ENCODE results near the gene RGS3.

Gene RGS3

DNA sequence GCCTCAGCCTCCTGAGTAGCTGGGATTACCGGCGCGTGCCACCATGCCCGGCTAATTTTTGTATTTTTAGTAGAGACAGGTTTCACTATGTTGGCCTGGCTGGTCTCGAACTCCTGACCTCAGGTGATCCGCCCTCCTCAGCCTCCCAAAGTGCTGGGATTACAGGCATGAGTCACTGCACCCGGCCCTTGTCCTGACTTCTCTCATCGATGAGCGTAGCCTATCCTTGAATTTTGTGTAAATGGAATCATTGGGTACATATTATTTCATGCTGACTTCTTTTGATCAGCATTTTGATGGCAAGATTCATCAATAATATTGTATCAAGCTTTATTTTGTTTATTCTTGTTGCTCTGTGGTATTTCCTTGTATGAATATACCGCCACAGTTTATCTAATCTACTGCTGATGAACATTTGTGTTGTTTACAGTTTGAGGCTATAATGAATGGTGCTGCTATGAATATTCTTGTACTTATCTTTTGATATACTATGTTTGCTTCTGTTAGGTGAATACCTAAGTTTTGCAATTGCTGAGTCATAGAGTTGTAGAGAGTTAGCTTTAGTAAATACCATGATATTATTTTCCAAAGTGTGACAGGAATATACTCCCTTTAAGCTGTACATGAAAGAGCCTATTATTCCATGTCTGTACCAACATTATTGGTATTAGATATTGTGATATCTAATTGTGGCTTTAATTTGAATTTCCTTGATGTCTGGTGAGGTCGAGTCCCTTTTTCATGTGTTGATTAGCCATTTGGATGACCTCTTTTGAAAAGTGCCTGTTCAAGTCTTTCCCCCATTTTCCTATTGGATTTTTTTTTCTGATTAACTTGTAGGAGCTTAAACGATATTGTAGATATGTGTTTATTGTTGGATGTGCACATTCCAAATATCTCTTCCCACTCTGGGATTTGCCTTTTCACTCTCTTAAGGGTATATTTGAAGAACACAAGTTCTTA, 107.5 kb downstream of the RGS3 start:
- TF ChIP-seq, protein P1, sequence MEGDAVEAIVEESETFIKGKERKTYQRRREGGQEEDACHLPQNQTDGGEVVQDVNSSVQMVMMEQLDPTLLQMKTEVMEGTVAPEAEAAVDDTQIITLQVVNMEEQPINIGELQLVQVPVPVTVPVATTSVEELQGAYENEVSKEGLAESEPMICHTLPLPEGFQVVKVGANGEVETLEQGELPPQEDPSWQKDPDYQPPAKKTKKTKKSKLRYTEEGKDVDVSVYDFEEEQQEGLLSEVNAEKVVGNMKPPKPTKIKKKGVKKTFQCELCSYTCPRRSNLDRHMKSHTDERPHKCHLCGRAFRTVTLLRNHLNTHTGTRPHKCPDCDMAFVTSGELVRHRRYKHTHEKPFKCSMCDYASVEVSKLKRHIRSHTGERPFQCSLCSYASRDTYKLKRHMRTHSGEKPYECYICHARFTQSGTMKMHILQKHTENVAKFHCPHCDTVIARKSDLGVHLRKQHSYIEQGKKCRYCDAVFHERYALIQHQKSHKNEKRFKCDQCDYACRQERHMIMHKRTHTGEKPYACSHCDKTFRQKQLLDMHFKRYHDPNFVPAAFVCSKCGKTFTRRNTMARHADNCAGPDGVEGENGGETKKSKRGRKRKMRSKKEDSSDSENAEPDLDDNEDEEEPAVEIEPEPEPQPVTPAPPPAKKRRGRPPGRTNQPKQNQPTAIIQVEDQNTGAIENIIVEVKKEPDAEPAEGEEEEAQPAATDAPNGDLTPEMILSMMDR (IDR thresholded peaks at IDR 0.05; ENCODE audit: control extremely low read depth, extremely low read depth, low read depth, missing control alignments), result no peak

GRCh38 chr9:113572076-113572861, 108.7 kb downstream of the RGS3 start:
- ChIA-PET CTCF (interaction anchor here (1.0 to 2.7 kb wide), 10 partner anchors 9 to 126 kb away, joined by 3 to 10 read pairs (median 4); no protein-coding TSS in a partner anchor), POLR2A (no interaction called here)
- TF ChIP-seq, protein P1 (IDR thresholded peaks at IDR 0.05; ENCODE audit: control extremely low read depth, extremely low read depth, low read depth, missing control alignments), result no peak
- DNase-seq (ENCODE audit: extremely low spot score), result no peak

More for the DNA sequence above, 107.5 kb downstream of the RGS3 start:
- no peak for DNase-seq (ENCODE audit: extremely low spot score)
- ChIA-PET CTCF (interaction anchor here (1.0 to 2.7 kb wide), 5 partner anchors 11 to 84 kb away, joined by 3 to 10 read pairs (median 4); no protein-coding TSS in a partner anchor), POLR2A (no interaction called here)

- TF ChIP-seq, protein P1 (IDR thresholded peaks at IDR 0.05; ENCODE audit: control extremely low read depth, extremely low read depth, low read depth, missing control alignments), result no peak
- POLR2A ChIA-PET, result no interaction called here
- no peak for DNase-seq (ENCODE audit: extremely low spot score)
- CTCF ChIA-PET, result interaction anchor here (1.0 to 1.9 kb wide), 7 partner anchors 9 to 127 kb away, joined by 3 to 8 read pairs (median 4); no protein-coding TSS in a partner anchor
These were observed 109.8 kb downstream of the RGS3 start for GRCh38 chr9:113573046-113573958.

- POLR2A ChIA-PET, result no interaction called here
- DNase-seq (ENCODE audit: extremely low spot score), result no peak
- TF ChIP-seq, protein P1 (IDR thresholded peaks at IDR 0.05; ENCODE audit: control extremely low read depth, extremely low read depth, low read depth, missing control alignments), result no peak
- CTCF ChIA-PET, result interaction anchor here (1.6 to 2.7 kb wide), 4 partner anchors 11 to 128 kb away, joined by 5 to 13 read pairs (median 8); no protein-coding TSS in a partner anchor
These were observed 110.4 kb downstream of the RGS3 start for GRCh38 chr9:113573959-113574352.

GRCh38 chr9:113574441-113575262, 111.1 kb downstream of the RGS3 start:
- POLR2A ChIA-PET, result interaction anchor here (1.2 kb wide), 1 partner anchor 51 kb away, joined by 3 read pairs; no protein-coding TSS in a partner anchor
- TF ChIP-seq, protein P1 (IDR thresholded peaks at IDR 0.05; ENCODE audit: control extremely low read depth, extremely low read depth, low read depth, missing control alignments), result no peak
- CTCF ChIA-PET, result interaction anchor here (0.7 to 2.7 kb wide), 6 partner anchors 9 to 81 kb away, joined by 3 to 13 read pairs (median 4); no protein-coding TSS in a partner anchor
- DNase-seq (ENCODE audit: extremely low spot score), result no peak

Measured in GM10248 (cell line).